Osteoblast (primary cell): ENCODE data around the gene RAD51B. TPM values are rescaled to one million over a fixed set of nuclear protein-coding genes. Genes with fewer than 3 reads are reported as not detected.

Source experiments
- DNase-seq: peaks from one replicate; pipeline ENCODE4 v3.0.0; 2011; ENCODE audit warnings: low spot score, mixed read lengths; ENCODE audit not compliant: insufficient read length; ENCODE audit errors: missing footprints
- H2AFZ ChIP-seq: 2 replicates; pipeline ENCODE4 v1.6.0; 2011; ENCODE audit warnings: mild to moderate bottlenecking, low read length
- H3K27ac ChIP-seq: 2 replicates; pipeline ENCODE4 v1.5.1; 2011; ENCODE audit warnings: mild to moderate bottlenecking, low read depth, low read length, moderate library complexity
- H3K27me3 ChIP-seq: 2 replicates; pipeline ENCODE4 v1.6.0; 2012; ENCODE audit warnings: mild to moderate bottlenecking, control low read depth, inconsistent platforms, low read length, moderate library complexity; ENCODE audit not compliant: insufficient read depth
- H3K36me3 ChIP-seq: 2 replicates; pipeline ENCODE4 v1.5.1; 2011; ENCODE audit warnings: mild to moderate bottlenecking, low read length, control low read depth, moderate library complexity; ENCODE audit not compliant: insufficient read depth
- H3K4me1 ChIP-seq: 2 replicates; pipeline ENCODE4 v1.5.1; 2011; ENCODE audit warnings: mild to moderate bottlenecking, low read length, control low read depth, moderate library complexity; ENCODE audit not compliant: insufficient read depth
- H3K4me2 ChIP-seq: 2 replicates; pipeline ENCODE4 v1.6.0; 2011; ENCODE audit warnings: mild to moderate bottlenecking, low read length; ENCODE audit not compliant: insufficient read depth
- H3K4me3 ChIP-seq: fragments of 200-600 bp; sonication (generic); 3 replicates; pipeline ENCODE4 v1.5.1; 2012; ENCODE audit warnings: mild to moderate bottlenecking, low read length, inconsistent platforms; ENCODE audit not compliant: insufficient read depth
- H3K79me2 ChIP-seq: 2 replicates; pipeline ENCODE4 v1.6.0; 2012; ENCODE audit warnings: mild to moderate bottlenecking, low read length, control low read depth, inconsistent platforms; ENCODE audit not compliant: insufficient read depth
- H3K9me3 ChIP-seq: 2 replicates; pipeline ENCODE4 v1.5.1; 2011; ENCODE audit warnings: low read depth, low read length, control low read depth
- H4K20me1 ChIP-seq: 2 replicates; pipeline ENCODE4 v1.6.0; 2012; ENCODE audit warnings: mild to moderate bottlenecking, low read length, control low read depth; ENCODE audit not compliant: insufficient read depth
- total RNA-seq: library from RNA; depleted of rRNA; stranded (reverse); fragments of >200 nt; gene quantifications from 2 replicates; pipeline ENCODE4 v1.2.3, GENCODE V29; 2012
- TF ChIP-seq, protein P1 (sequence below): IDR thresholded peaks from 2 replicates; pipeline ENCODE4 v1.5.1; 2011; ENCODE audit warnings: mild to moderate bottlenecking, low read depth, low read length, moderate library complexity; ENCODE audit errors: extremely low read depth

The RAD51B gene
- total RNA-seq, 1 donor, result 13.8 TPM

DNA sequence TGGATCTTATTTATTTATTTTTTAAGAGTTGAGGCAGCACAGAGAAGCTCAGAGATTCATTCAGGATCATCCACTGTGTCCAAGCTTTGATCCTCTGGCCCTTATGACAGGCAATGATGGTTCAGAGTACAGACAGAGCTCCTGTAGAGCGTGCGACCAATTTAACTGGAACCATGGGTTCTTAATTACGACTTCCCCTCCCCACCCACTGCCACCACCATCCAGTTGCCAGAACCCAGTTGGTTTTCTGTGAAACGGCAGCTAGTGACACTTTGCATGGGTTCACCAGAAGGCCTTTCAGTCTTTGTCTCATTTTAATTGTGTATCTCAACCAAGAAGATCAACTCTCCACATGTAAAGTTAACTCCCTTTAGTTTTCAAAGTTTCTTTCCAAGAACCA, 495.1 kb downstream of the RAD51B start:
- Histone ChIP-seq H3K4me1 (peaks cover 2% of the 10 kb centered on the region), H3K4me3 (no peak overlapping the region), H3K27me3 (no peaks in the 10 kb centered on the region), H3K9me3 (no peaks in the 10 kb centered on the region), H3K36me3 (no peaks in the 10 kb centered on the region), H3K79me2 (no peaks in the 10 kb centered on the region), H2AFZ (no peak overlapping the region), H3K4me2 (no peak overlapping the region), H4K20me1 (no peaks in the 10 kb centered on the region), H3K27ac (no peak overlapping the region)
- DNase-seq, result no peak
- TF ChIP-seq, protein P1, sequence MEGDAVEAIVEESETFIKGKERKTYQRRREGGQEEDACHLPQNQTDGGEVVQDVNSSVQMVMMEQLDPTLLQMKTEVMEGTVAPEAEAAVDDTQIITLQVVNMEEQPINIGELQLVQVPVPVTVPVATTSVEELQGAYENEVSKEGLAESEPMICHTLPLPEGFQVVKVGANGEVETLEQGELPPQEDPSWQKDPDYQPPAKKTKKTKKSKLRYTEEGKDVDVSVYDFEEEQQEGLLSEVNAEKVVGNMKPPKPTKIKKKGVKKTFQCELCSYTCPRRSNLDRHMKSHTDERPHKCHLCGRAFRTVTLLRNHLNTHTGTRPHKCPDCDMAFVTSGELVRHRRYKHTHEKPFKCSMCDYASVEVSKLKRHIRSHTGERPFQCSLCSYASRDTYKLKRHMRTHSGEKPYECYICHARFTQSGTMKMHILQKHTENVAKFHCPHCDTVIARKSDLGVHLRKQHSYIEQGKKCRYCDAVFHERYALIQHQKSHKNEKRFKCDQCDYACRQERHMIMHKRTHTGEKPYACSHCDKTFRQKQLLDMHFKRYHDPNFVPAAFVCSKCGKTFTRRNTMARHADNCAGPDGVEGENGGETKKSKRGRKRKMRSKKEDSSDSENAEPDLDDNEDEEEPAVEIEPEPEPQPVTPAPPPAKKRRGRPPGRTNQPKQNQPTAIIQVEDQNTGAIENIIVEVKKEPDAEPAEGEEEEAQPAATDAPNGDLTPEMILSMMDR, result no peak

DNA sequence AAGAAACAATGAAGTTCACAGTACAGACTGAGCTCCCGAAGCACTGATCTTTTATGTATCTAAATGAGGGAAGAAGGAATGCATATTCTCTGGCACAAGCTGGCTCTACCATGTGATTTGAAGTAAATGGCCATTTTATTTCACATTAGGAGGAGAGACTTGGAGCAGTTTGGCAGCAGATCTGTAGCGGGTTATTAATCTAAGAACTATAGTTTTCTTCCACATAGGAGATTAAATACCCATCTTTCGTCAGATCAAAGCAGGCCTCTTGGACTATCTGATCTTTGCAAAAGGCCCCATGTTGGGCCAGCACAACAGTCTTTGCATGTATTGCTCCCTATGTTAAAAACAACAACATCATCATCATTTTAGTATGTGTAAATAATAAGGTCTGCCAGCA, 495.5 kb downstream of the RAD51B start:
- no peaks in the 10 kb centered on the region for H3K4me1 ChIP-seq
- no peak overlapping the region for H3K27ac ChIP-seq
- no peaks in the 10 kb centered on the region for H3K79me2 ChIP-seq
- no peaks in the 10 kb centered on the region for H3K27me3 ChIP-seq
- no peaks in the 10 kb centered on the region for H4K20me1 ChIP-seq
- no peak overlapping the region for H3K4me2 ChIP-seq
- H2AFZ ChIP-seq, result no peak overlapping the region
- TF ChIP-seq, protein P1, result no peak
- H3K4me3 ChIP-seq, result no peak overlapping the region
- DNase-seq, result no peak
- no peaks in the 10 kb centered on the region for H3K9me3 ChIP-seq
- no peaks in the 10 kb centered on the region for H3K36me3 ChIP-seq

DNA sequence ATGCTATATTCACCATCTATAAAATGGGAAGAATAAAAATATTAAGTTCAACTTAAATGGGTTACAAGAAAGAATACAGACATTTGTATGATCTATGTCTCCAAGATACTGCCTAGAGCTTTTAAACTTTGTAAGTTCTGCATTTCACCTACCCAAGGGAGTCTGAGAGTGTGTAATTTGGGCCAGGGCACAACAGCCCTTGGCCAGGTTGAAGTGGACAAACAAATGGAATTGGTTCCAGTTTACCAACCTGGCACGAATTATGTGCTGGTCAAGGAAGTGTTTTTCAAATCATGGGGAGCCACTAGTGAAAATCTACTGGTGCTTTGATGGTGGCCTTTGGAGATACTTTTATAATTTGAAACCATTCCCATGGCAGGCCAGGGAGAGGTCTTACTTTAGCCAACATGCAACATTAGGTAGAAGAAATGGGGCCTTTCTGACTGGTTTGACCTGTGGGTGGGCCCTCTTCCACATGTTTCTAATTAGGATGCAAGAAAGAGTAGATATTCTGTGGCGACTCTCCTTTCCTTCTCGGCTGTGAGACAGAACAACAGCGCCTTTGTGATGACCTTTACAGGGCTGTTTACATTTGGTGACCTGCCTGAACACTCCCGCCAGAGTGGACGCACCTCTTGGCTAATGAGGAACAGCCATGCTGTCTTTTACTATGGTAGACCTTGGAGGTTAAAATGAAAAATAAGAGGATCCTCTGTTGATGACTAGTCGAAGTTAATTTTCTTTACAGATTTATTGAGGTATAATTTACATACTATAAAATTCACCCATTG, 496.7 kb downstream of the RAD51B start:
- H3K9me3 ChIP-seq, result no peaks in the 10 kb centered on the region
- no peaks in the 10 kb centered on the region for H3K4me1 ChIP-seq
- no peaks in the 10 kb centered on the region for H3K36me3 ChIP-seq
- no peak for DNase-seq
- no peak overlapping the region for H2AFZ ChIP-seq
- H3K27me3 ChIP-seq, result no peaks in the 10 kb centered on the region
- H4K20me1 ChIP-seq, result no peaks in the 10 kb centered on the region
- H3K27ac ChIP-seq, result no peak overlapping the region
- H3K4me3 ChIP-seq, result no peak overlapping the region
- TF ChIP-seq, protein P1, result no peak
- no peaks in the 10 kb centered on the region for H3K79me2 ChIP-seq
- H3K4me2 ChIP-seq, result no peak overlapping the region

DNA sequence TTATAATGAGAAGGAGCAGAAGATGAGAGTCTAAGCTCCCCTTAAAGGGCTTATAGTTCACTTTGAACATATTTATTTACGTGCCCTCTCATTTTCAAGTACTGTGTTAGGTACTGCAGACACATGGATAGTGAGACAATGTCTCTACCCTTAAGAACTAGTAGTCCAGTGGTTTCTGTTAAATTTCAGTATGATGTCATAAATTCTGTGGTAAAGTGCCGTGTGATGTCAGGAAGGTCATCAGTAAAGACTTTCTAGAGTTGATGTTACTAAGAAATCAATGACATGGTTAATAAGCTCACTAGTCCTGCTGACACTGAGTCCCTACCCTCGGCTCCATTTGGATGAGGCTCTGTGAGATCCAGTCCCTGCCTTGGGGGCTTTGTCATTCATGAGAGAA, 497.7 kb downstream of the RAD51B start:
- Histone ChIP-seq H3K79me2 (no peaks in the 10 kb centered on the region), H3K4me1 (no peaks in the 10 kb centered on the region), H3K4me2 (no peak overlapping the region), H4K20me1 (no peaks in the 10 kb centered on the region), H3K4me3 (no peak overlapping the region), H2AFZ (no peak overlapping the region), H3K27ac (no peak overlapping the region), H3K36me3 (no peaks in the 10 kb centered on the region), H3K9me3 (no peaks in the 10 kb centered on the region), H3K27me3 (no peaks in the 10 kb centered on the region)
- no peak for DNase-seq
- TF ChIP-seq, protein P1, result no peak
